Keratinocyte (primary cell): ENCODE measurements around the gene ZFP64. TPM values are rescaled to one million over a fixed set of nuclear protein-coding genes. Genes with fewer than 3 reads are reported as not detected.

Source experiments
- DNase-seq: peaks from one replicate; pipeline ENCODE4 v3.0.0-alpha.2; 2011; ENCODE audit warnings: low read depth, missing footprints, low spot score
- FAIRE-seq: peaks from 2 replicates; lab custom pipeline; 2011; peaks lifted over from hg19 to GRCh38; lab: Jason Lieb, UNC
- H2AFZ ChIP-seq: 2 replicates; pipeline ENCODE4 v1.6.0; 2012; ENCODE audit warnings: low read length, control low read depth, inconsistent platforms; ENCODE audit not compliant: control insufficient read depth
- H3K27ac ChIP-seq: 2 replicates; pipeline ENCODE4 v1.5.1; 2011; ENCODE audit warnings: low read length; ENCODE audit not compliant: control insufficient read depth, insufficient read depth
- H3K27me3 ChIP-seq: 3 replicates; pipeline ENCODE4 v1.6.0; 2011; ENCODE audit warnings: low read length; ENCODE audit not compliant: control insufficient read depth, insufficient read depth; ENCODE audit errors: extremely low read depth
- H3K36me3 ChIP-seq, 2 experiments: 2 replicates in 1 of 2; 3 replicates in 1 of 2; pipeline ENCODE4 v1.5.1; 2011; ENCODE audit warnings: low read length in 2 of 2, mild to moderate bottlenecking in 1 of 2; ENCODE audit not compliant: control insufficient read depth in 2 of 2, insufficient read depth in 2 of 2; ENCODE audit errors: extremely low read depth in 1 of 2
- H3K4me1 ChIP-seq: 3 replicates; pipeline ENCODE4 v1.5.1; 2011; ENCODE audit warnings: low read length; ENCODE audit not compliant: control insufficient read depth, insufficient read depth; ENCODE audit errors: extremely low read depth
- H3K4me2 ChIP-seq: 3 replicates; pipeline ENCODE4 v1.6.0; 2011; ENCODE audit warnings: low read depth, low read length; ENCODE audit not compliant: control insufficient read depth, insufficient read depth; ENCODE audit errors: extremely low read depth
- H3K4me3 ChIP-seq, 3 experiments: fragments of 200-600 bp in 1 of 3; sonication (generic) in 1 of 3; 2 replicates in 2 of 3; 3 replicates in 1 of 3; pipeline ENCODE4 v1.5.1; 2011 to 2016; ENCODE audit warnings: low read length in 3 of 3, mild to moderate bottlenecking in 3 of 3, control low read depth in 2 of 3, inconsistent platforms in 1 of 3, low read depth in 1 of 3, mixed read lengths in 1 of 3, mixed run types in 1 of 3, moderate library complexity in 1 of 3; ENCODE audit not compliant: control insufficient read depth in 2 of 3, insufficient read depth in 2 of 3; ENCODE audit errors: extremely low read depth in 1 of 3
- H3K79me2 ChIP-seq: 2 replicates; pipeline ENCODE4 v1.6.0; 2012; ENCODE audit warnings: low read length; ENCODE audit not compliant: control insufficient read depth, insufficient read depth
- H3K9ac ChIP-seq: 3 replicates; pipeline ENCODE4 v1.6.0; 2011; ENCODE audit warnings: low read length; ENCODE audit not compliant: control insufficient read depth, insufficient read depth; ENCODE audit errors: extremely low read depth
- H3K9me1 ChIP-seq: 3 replicates; pipeline ENCODE4 v1.6.0; 2011; ENCODE audit warnings: low read length; ENCODE audit not compliant: control insufficient read depth, insufficient read depth; ENCODE audit errors: extremely low read depth
- H3K9me3 ChIP-seq: 2 replicates; pipeline ENCODE4 v1.5.1; 2012; ENCODE audit warnings: low read depth, low read length; ENCODE audit not compliant: control insufficient read depth
- H4K20me1 ChIP-seq: 3 replicates; pipeline ENCODE4 v1.6.0; 2011; ENCODE audit warnings: low read length; ENCODE audit not compliant: control insufficient read depth, insufficient read depth; ENCODE audit errors: extremely low read depth
- EZH2 ChIP-seq: IDR thresholded peaks from one replicate; pipeline ENCODE4 v1.6.1; 2012; ENCODE audit warnings: inconsistent platforms, mild to moderate bottlenecking, low read length, moderate library complexity
- dilution Hi-C: fragments of 300-500 bp; cut with MboI; formaldehyde crosslinking; loops from one replicate; pipeline ENCODE4 v1.7.0; 2020; ENCODE audit warnings: low sequenced_read_pairs; ENCODE audit not compliant: extremely low pct_ligation_motif_present
- polyA plus RNA-seq, 5 experiments: library from polyadenylated mRNA; depleted of rRNA in 3 of 5; stranded (reverse) in 3 of 5; stranded (forward) in 1 of 5; unstranded in 1 of 5; fragments of >200 nt; gene quantifications; 1 replicate in 1 of 5; 2 replicates in 3 of 5; 3 replicates in 1 of 5; pipeline versions ENCODE4 v1.2.1 to v1.2.3, GENCODE V29; 2011 to 2012; ENCODE audit warnings: missing spikeins in 2 of 5, low read depth in 1 of 5, low replicate concordance in 1 of 5
- TF ChIP-seq, protein P1 (sequence below), 3 experiments: IDR thresholded peaks in 1 of 3; conservative IDR thresholded peaks in 1 of 3; optimal IDR thresholded peaks in 1 of 3; 2 replicates in 2 of 3; 3 replicates in 1 of 3; pipeline versions ENCODE3 to v1.5.1; 2011; ENCODE audit warnings: low read length in 3 of 3, mild to moderate bottlenecking in 3 of 3, moderate library complexity in 2 of 3, control low read depth in 1 of 3, inconsistent platforms in 1 of 3; ENCODE audit not compliant: insufficient read depth in 2 of 3; ENCODE audit errors: extremely low read depth in 1 of 3

ZFP64 gene
- polyA plus RNA-seq, 1 donor (not counting 4 experiments of a cell fraction or from before 2014, with no cell fraction given) = 27.9 TPM

- H3K4me3 ChIP-seq = no peak overlapping the region
- no peak overlapping the region for H3K9ac ChIP-seq
- no peak overlapping the region for H3K27ac ChIP-seq
- no peaks in the 10 kb centered on the region for H4K20me1 ChIP-seq
- H3K4me2 ChIP-seq = no peak overlapping the region
- no peaks in the 10 kb centered on the region for H3K36me3 ChIP-seq
- DNase-seq (no peak), FAIRE-seq (no peak)
- H3K9me3 ChIP-seq = no peaks in the 10 kb centered on the region
- H3K27me3 ChIP-seq = no peaks in the 10 kb centered on the region
- H3K4me1 ChIP-seq = no peaks in the 10 kb centered on the region
- no peak overlapping the region for H2AFZ ChIP-seq
- H3K9me1 ChIP-seq = no peaks in the 10 kb centered on the region
- dilution Hi-C loops = no loop called here
- H3K79me2 ChIP-seq = no peaks in the 10 kb centered on the region
- TF ChIP-seq, protein P1, sequence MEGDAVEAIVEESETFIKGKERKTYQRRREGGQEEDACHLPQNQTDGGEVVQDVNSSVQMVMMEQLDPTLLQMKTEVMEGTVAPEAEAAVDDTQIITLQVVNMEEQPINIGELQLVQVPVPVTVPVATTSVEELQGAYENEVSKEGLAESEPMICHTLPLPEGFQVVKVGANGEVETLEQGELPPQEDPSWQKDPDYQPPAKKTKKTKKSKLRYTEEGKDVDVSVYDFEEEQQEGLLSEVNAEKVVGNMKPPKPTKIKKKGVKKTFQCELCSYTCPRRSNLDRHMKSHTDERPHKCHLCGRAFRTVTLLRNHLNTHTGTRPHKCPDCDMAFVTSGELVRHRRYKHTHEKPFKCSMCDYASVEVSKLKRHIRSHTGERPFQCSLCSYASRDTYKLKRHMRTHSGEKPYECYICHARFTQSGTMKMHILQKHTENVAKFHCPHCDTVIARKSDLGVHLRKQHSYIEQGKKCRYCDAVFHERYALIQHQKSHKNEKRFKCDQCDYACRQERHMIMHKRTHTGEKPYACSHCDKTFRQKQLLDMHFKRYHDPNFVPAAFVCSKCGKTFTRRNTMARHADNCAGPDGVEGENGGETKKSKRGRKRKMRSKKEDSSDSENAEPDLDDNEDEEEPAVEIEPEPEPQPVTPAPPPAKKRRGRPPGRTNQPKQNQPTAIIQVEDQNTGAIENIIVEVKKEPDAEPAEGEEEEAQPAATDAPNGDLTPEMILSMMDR (optimal IDR thresholded peaks at IDR 0.05 in 1 of 3, IDR thresholded peaks at IDR 0.05 in 1 of 3, conservative IDR thresholded peaks at IDR 0.05 in 1 of 3; ENCODE audit: extremely low read depth in 1 of 3, insufficient read depth in 2 of 3, low read length in 3 of 3) = no peak
- TF ChIP-seq EZH2 = no peak
Observed at GRCh38 chr20:52239102-52239501, 47.5 kb upstream of the ZFP64 start.

DNA sequence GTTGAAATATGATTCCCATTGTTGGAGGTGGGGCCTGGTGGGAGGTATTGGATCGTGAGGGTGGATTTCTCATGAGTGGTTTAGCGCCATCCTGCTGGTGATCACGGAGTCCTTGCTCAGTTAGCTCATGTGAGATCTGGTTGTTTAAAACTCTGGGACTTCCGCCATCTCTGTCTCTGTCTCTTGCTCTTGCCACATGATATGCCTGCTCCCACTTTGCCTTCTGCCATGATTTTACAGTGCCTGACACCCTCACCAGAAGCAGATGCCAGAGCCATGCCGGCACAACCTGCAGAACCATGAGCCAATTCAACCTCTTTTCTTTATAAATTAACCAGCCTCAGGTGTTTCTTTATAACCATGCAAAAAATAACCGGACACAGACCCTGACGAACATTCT, 44.7 kb upstream of the ZFP64 start:
- no peak overlapping the region for H3K9ac ChIP-seq
- H3K27ac ChIP-seq = no peak overlapping the region
- H3K4me1 ChIP-seq = no peaks in the 10 kb centered on the region
- H3K9me1 ChIP-seq = no peaks in the 10 kb centered on the region
- no peak overlapping the region for H2AFZ ChIP-seq
- no peaks in the 10 kb centered on the region for H3K36me3 ChIP-seq
- H3K4me3 ChIP-seq = no peak overlapping the region
- H3K9me3 ChIP-seq = no peaks in the 10 kb centered on the region
- DNase-seq (no peak), FAIRE-seq (no peak)
- no peaks in the 10 kb centered on the region for H3K79me2 ChIP-seq
- dilution Hi-C loops = no loop called here
- TF ChIP-seq, protein P1 (optimal IDR thresholded peaks at IDR 0.05 in 1 of 3, IDR thresholded peaks at IDR 0.05 in 1 of 3, conservative IDR thresholded peaks at IDR 0.05 in 1 of 3; ENCODE audit: extremely low read depth in 1 of 3, insufficient read depth in 2 of 3, low read length in 3 of 3) = no peak
- no peak for TF ChIP-seq EZH2
- H3K27me3 ChIP-seq = no peaks in the 10 kb centered on the region
- no peaks in the 10 kb centered on the region for H4K20me1 ChIP-seq
- H3K4me2 ChIP-seq = no peak overlapping the region
